Measurements from ENCODE around the gene ENDOV.

Gene ENDOV

DNA sequence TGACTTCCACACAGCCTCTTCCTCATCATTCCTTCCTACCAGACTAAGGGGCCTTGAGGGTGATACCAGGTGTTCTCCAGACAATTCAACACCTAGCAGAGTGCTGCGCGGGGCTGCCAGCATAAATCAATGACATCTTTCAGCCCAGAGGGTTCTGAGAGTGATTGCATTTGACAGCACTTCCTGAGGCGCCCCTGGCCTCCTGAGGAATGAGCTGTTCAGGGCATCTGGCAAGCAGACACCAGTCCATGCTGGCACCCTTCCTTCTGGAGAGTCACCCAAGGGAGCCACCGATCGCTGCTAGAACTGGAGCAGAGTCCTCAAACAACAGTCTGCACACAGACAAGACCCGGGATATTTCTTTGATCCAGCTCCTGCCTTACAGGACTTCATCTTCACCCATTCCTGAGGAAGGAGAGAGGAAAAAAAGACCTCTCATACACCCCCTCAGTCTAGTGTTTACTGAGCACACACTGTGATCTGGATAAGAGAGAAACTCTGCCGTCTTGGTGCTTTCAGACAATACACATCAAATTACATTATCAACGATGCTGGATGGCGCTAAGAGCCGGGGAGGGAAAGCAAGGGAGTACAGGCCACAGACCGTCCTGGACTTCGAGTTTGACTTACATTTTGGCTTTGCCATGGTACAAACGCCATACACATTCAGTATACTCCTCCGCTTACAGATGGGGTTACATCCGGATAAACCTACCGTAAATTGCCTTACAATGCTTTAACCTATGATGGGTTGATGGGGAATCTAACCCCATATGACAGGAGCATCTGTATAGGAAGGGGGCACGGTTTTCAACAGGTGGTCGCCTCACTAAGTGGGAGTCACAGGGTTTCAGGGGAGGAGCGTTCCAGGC is 38.4 kb downstream of the ENDOV start:
- no peak for DNase-seq

DNA sequence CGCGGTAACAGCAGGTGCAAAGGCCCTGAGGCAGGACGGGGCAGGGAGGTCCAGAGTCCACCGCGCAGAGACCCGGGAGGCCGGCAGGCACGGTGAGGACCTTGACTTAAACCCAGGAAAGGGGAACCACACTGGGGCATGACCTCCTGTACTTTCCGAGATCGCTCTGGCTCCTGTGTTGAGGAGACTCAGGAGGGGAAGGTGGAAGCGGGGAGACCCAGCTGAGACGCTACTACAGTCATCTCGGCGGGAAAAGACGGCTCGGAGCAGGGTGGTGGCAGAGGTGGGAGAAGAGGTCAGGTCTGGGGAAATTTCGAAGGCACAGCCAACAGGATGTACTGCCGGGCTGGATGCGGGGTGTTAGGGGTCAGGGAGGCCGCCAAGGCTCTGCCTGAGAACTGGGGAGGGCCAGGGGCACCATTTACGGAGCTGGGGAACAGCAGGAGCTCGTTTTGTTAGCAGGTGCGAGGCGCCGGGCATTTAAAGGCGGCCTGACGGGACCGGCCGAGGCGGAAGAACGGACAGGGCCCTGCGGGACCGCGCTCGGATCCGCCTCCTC is 39.1 kb downstream of the ENDOV start:
- DNase-seq, result no peak

DNA sequence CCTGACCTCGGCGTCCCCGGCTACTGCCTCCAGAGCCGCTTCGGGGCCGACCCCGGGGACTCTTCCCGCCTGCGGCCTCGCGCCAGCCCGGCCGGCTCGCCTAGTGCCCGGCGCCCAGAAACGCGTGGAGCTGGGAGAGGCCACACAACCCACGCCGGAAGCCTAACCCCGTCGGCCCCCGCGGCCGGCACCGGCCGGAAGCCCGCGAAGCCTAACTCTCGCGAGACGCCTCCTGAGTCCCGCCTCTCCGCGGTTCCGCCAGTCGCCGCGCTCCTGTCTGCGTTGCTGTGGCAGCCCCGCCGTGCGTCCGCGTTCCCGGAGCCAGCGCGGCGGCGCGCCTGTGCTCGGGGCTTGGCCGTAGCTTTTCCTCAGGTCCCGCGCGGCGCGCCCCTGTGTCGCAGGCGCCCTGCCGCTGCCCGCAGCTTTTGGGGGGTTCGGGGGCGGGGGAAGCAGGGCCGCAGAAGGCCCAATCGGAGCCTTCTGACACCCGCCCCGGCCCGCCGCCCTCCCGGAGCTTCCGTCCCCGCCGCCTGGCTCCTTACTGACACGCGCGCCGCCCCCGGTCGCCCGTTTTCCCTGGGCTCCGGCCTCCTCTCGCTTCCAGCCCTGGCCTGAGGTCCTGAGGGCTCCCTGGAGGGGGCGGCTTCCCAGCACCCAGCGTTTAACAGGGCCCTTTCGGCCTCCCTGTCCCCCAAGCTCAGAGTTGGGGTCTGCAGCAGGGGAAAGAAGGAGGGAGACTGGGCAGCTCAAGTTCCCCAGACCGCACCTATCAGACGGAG is 39.8 kb downstream of the ENDOV start:
- peak; percentile 97 for DNase-seq

DNA sequence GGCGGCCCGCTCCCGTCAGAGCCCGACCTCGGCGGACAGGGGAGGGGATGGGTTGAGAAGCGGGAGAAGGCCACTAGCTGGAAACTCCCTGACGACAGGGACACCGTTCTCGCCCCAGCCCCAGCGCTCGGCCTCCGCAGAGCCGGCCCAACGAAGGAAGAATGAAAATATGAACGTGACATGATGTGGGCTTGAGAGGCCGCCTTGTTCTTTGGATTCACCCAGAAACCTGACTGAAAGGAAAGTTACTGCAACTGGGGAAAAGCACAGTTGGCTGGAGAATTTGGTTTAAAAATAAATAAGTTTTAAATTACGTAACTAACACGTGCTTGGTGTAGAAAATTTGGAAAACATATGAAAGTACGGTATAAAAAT is 40.4 kb downstream of the ENDOV start:
- DNase-seq, result peak; percentile 29

DNA sequence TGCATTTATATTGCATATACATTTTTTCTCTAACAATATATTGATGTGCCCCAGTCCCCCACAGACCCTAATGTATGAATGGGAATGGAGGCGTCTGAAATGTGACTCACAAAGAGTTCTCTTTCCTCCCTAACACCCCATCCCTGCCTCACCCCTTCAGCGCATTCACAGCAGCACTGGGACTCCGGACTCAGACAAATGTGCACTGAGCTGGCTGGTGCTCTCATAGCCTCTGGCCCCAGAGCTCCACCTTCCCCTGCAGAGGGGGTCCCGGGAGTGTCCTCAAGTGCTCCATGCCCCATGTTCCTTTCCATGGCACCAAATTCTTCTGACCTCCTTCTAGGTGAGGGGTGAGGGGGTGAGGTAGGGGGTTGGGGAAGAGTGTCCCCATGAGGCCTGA is 40.8 kb downstream of the ENDOV start:
- no peak for DNase-seq

DNA sequence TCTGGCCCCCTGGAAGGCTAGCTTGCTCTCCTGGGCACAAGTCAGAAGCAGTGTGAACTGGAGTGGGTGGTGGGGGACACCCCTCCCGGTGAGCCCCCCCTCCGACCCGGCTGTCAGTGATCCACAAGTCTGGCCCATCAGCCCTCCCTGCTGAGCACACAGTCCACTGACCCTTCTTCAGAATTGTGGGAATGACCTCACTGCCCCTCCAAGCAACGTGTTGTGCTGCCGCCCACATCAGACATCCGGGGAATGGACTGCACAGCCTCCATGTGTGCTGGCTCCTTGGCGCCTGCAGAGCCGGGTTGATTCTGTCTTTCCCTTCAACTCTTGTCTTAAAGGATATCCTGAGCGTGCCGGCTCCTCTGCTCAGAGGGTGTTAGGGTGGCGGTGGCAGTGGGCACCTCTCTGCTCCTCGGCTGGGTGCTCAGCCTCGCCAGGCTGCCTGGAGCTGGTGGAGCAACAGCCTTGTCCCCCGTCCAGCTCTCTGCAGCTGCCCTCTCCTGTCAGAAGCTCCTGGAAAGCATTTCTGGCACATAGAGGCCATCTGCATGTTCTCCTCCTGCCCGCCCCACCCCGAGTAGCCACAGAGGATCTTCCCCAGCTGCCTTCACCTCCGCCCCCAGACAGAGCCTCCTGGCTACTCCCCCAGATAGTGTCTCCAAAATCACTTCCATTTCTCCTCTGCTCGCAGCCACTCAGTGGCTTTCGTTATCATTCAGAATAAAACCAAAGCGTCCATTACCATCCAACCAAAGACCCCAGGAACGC is 41.7 kb downstream of the ENDOV start:
- DNase-seq, result no peak

DNA sequence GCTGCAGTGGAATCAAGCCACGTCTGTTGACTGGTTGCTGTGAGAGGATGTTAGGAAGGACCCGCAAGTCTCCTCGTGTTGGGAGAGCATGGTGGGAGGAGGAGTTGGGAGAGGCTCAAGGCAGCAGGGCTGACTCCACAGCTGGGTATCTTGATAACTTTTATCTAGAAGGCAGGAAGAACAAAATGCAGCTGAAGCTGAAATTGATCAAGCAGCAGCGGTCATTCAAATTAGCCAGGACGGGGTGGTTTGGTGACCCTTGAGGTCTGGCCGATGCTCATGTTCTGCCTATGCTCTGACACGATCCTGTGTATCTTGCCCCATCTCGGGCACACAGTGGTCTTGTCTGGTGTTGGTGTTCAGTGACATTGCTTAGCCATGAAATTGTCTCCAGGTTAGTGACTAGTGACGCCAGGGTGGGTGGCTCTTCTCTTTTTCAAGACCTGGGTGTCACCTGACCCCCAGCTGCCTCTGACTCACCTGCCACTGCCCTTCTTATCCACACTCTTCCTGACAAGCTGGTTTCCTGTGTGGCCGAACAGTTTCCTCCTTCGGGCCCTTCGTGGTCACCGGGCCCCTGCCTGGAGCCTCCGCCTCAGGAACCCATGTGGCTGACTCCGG is 42.4 kb downstream of the ENDOV start:
- DNase-seq, result no peak

DNA sequence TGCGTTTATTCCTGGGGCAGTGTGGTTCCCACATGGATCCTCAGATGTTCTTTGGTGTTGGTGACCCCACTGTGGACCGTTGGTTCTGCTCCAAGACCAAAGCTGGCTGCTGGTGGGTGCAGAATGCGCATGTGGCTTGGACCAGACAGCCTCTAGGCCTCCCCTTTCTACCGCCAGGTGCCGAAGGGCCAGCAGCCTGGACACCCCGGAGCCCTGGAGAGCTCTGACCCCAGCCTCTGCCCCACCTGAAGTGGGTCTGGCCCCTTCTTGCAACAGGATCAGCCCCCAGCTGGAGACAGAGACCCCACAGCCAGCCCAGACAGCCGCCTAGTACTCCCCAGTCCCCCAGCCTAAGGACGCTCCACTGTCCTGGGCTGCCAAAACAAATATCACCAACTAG is 43.0 kb downstream of the ENDOV start:
- no peak for DNase-seq

DNA sequence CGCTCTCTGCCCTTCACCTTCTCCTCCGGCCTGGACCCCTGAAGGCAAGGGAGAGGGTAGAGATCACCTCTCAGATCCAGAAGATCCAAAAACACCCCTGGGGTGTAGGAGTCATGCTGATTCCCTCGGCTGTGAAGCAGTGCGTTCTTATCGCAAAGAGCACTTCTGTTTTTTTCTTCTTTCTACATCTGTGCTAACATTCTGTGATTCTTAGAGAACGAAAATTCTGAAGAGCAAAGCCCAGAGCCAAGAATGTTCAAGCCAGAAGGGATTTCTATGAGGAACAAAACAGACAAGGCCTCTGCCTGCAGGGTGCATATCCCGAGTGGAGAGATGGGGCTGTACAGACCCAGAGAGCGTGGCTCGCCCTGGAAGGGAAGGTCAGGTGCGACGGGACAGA is 44.3 kb downstream of the ENDOV start:
- DNase-seq, result no peak

DNA sequence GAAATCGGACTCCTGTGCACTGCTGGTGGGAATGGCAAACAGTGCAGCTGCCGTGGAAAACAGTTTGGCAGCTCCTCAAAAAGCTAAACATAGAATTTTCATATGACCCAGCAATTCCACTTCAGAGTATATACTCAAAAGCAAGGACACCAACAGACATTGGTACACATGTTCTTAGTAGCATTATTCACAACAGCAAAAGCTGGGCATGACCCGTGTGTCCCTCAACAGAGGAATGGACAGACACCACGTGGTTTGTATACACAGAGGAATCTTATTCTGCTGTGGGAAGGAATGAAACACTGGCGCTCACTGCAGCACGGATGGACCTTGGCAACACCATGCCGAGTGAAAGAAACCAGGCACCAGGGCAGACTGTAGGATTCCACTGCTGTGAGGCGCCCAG is 45.5 kb downstream of the ENDOV start:
- no peak for DNase-seq

DNA sequence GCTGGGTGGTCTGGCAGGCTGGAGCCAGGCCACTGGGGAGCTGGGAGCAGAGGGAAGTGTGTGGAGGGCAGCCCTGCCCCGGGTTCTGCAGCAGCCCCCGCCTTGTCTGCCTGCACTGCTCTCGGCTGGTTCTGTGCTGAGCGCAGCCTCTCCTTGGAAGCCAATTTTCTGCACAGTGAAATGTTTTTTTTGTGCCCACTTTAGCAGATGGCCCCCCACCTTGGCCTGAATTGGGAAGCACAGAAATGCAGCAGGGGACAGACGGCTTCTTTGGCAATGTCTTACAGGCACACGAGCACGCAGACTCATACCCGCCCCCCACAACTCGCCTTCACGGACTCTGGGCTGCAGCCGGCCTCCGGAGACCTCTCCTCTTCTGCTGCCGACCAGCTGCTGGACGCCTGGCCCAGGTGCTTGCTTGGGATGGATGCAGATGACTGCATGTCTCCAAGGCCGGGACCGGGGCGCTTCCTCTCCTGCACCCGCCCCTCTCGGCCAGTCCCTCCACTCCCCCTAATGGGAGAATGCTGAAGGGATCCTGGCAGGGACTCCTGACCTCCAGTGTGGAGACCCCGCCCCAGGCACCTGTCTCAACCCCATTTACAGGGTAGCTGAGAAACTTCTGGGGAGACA is 46.7 kb downstream of the ENDOV start:
- DNase-seq, result no peak

DNA sequence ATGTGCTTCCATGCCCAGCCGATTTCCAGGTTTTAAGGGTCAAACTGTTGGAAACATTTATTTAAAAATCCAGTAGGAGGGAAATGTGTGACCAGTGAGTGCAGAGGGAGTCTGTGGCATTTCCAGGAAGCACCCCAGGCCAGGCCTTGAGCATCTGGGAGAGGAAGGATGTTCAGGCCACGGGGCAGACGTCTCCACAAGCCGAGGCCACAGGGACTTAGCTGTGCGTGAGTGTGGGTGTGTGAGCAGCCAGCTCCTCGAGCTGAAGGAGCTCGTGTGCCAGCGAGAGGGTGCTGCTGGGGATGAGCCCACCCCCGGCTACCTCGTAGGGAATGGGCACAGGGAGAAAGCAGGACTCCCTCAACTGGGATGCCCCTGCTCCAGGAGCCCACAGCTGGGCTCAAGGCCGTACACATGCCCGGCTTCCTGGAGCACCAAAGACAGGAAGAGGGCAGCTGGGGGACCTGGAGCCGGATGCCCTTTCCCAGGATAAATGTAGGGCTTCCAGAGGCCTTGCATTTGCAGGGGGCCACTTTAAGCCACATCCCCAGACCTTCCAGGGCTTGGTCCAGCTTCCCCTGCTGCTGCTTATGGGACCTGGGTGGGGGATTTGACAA is 48.9 kb downstream of the ENDOV start:
- DNase-seq, result no peak

DNA sequence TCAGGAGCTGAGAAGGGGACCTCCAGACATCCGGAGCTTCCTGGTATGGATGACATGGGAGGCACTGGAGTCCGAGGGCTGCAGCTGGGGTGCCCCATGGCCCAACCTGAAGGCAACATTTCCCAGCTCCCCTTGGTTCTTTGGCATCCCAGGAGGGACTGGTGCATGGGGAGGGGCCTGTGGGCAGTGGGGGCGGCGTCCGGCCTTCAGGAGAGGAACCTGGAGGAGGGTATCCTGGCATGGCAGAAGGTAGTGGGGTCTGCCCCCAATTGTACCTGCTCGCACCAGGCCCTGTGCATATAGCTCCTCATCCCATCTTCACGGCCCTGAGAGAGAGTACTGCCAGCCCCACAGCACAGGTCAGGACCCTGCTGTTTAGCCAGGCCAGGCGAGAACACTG is 49.5 kb downstream of the ENDOV start:
- no peak for DNase-seq

DNA sequence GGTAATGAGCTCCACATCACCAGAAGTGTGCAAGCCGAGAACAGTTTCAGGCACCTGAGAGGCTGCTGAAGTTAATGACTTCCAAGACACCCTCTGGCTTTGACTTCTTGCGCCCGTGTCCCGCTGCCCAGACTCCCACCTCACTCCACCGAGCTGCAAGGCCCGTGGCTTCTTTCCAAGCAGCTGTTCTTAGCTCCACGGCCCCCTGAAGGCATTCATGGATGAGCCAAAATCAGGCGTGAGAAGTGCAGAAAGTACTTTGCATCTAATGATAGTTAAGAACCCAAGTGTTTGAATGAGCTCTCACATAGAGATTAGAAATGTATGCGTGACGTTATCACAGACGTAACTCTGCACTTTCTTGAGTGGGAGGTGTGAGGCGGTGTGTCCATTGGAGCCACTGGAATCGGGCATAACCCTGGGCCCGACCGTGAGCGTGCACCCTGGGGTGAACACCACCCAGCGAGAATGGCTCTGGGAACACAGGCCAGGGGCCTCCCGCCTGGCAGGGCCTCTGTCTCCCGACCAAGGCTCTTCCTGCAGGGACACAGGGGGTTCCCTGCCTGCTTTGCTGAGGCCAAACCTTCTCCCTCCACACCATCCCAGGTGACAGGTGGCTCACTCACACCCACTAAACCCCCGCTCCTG is 50.5 kb downstream of the ENDOV start:
- DNase-seq, result no peak

DNA sequence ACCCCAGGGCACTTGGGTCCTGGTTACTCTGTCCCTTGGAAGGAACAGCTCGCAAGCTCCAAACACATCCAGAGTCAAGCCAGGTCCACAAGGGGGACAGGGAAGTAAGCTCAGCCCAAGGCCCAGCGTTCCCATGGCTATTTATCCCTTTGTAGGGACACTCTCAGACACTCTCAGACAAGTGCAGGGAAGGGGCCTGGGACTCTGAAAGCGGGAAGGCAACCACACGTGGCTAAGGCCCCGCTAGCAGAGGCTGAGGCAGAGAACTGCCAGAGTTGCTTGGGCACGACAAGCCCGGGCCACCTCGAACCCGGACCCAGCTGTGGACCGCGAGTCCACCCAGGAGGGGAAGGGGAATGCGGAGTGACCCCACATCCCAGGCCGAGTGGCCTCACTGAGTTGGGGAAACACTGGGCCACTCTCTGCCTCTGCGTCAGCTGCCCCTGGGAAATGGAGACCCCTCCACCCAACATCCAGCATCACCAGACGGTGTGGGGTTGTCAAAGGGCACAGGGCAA is 51.3 kb downstream of the ENDOV start:
- no peak for DNase-seq

DNA sequence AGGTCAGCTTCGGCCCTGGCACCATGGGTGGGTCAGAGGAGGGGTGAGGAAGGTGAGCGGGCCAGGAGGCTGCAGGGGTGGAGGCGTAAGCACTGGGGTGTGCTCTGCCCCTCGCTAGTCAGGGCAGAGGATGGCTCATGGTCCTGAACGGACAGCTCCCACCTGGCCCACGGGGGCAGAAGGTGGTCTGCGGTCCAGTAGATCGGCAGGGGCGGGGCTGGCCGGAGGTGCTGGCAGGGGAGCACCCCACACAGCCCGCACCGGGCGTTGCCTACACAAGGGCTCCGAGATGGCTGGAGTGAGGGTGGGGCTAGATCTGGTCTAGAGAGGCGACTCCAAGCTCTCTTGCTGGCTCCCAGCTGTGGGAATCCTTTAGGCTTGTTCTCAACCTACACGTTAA is 53.3 kb downstream of the ENDOV start:
- DNase-seq, result no peak

DNA sequence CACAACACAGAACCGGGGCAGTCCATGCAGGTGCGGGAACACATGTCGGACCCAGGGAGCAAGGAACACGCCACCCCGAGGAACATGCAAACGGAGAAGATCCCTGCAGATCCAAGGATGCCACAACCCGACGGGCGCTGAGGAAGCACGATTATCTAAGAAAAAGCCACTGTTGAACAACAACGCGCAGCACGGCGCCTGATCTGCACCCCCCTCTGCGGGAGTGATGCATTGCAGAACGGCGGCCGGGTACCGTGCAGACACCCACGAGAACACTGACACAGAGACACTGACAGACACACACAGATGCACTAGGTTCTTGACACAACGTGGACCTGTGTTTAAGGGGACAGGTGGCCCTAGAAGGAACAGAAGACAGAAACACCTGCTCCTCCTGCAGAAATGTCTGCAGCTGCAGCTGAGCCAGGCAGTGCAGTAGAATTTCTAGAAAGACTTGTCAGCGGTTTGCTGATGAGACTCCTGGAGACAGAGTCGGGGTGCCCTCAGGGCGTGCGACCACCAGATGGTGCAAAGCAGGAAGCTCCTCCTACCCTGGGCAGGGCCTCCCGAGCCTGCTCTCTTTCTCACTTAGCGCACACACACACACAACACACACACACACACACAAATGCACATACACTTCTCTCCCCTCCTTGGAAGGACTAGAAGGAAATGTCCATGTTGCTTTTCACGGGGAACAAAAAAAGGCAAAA is 54.0 kb downstream of the ENDOV start:
- no peak for DNase-seq

DNA sequence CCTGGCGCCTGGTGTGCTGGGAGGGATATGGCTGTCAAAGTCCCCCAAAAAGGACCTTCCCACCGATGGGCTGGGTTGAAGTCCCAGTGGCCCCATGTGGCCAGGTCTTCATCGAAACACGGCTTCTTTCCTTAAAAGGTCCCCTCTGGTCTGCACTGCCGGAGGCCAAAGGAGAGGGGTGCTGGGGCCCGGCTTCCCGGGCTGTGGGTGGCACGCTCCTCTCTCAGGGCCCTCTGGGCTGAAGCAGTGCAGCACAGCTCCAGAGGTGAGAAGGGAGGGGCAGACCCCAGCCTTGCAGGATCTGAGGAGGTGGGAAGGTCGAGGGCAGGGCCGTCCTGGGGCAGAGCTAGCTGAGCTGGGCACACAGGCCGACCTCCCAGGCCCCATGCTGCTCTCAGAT is 54.7 kb downstream of the ENDOV start:
- no peak for DNase-seq

DNA sequence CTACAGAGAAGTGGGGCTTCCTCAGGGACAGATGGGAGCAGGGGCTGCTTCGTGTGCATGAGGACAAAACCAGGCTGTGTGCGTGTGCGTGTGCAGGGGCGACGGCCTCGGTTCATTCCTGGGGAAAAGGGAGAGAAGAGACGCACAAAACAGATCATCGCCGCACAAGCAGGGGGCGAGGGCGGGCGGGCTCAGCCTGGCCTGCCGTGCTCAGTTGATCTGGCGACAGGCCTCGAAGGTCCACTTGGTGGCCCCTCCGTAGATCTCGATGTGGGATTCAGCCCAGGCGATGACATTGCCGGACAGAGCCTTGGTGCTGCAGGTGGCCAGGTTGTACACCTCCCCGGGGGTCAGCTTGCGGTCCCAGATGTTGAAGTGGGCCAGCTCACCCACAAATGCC is 55.6 kb downstream of the ENDOV start:
- DNase-seq, result no peak

DNA sequence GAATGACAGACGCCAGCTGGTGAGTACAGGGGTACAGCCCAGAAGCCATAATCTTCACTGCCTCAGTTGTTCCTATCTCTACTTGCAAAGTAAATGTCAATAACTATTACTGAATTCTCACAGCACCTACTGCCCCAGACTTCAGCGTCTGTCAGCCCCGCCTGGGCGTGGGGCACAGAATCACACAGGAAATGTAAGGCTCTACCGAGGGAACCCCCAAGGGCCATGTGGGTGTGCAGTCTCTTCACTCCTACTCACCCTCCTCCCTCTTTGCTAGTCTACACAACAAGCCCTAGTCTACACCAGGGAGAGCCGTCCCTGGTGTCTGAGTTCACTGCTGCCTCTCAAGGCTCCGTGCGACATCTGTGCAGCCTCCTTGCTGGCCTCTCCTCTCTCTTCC is 57.0 kb downstream of the ENDOV start:
- DNase-seq, result no peak
